Fibroblast of lung (primary cell): ENCODE data around the gene VIPR2. TPM values are rescaled to one million over a fixed set of nuclear protein-coding genes. Genes with fewer than 3 reads are reported as not detected.

ENCODE experiments used
- DNase-seq, 2 donors: peaks; one replicate each; pipeline versions ENCODE4 v3.0.0 to v3.0.0-alpha.2; 2010; ENCODE audit warnings: low read depth in 2 of 2
- H2AFZ ChIP-seq: 2 replicates; pipeline ENCODE4 v1.5.1; 2012; ENCODE audit warnings: low read length, control low read depth, inconsistent platforms
- H3K27ac ChIP-seq: 2 replicates; pipeline ENCODE4 v1.5.1; 2011; ENCODE audit warnings: low read length, control low read depth; ENCODE audit not compliant: insufficient read depth
- H3K27me3 ChIP-seq: 2 replicates; pipeline ENCODE4 v1.5.1; 2011; ENCODE audit warnings: mild to moderate bottlenecking, low read length; ENCODE audit not compliant: control insufficient read depth, insufficient read depth
- H3K36me3 ChIP-seq: 2 replicates; pipeline ENCODE4 v1.5.1; 2011; ENCODE audit warnings: low read length; ENCODE audit not compliant: control insufficient read depth, insufficient read depth
- H3K4me1 ChIP-seq: 2 replicates; pipeline ENCODE4 v1.5.1; 2011; ENCODE audit warnings: low read length; ENCODE audit not compliant: control insufficient read depth, insufficient read depth; ENCODE audit errors: extremely low read depth
- H3K4me2 ChIP-seq: 2 replicates; pipeline ENCODE4 v1.5.1; 2011; ENCODE audit warnings: low read length, control low read depth; ENCODE audit not compliant: insufficient read depth; ENCODE audit errors: extremely low read depth
- H3K4me3 ChIP-seq, 4 experiments: fragments of 200-600 bp in 1 of 4; sonication (generic) in 1 of 4; replicated peaks in 1 of 4; 2 replicates each; pipeline ENCODE4 v1.5.1; 2011 to 2016; ENCODE audit warnings: low read length in 4 of 4, low read depth in 3 of 4, mild to moderate bottlenecking in 3 of 4, control low read depth in 2 of 4, inconsistent platforms in 1 of 4, mixed read lengths in 1 of 4; ENCODE audit not compliant: insufficient read depth in 1 of 4; ENCODE audit errors: control extremely low read depth in 1 of 4
- H3K79me2 ChIP-seq: 2 replicates; pipeline ENCODE4 v1.5.1; 2012; ENCODE audit warnings: mild to moderate bottlenecking, low read length, inconsistent platforms; ENCODE audit not compliant: control insufficient read depth, insufficient read depth
- H3K9ac ChIP-seq: 2 replicates; pipeline ENCODE4 v1.5.1; 2011; ENCODE audit warnings: mild to moderate bottlenecking, low read length, control low read depth; ENCODE audit not compliant: insufficient read depth
- H3K9me3 ChIP-seq: 2 replicates; pipeline ENCODE4 v1.5.1; 2012; ENCODE audit warnings: low read depth, low read length; ENCODE audit not compliant: control insufficient read depth, insufficient read depth
- H4K20me1 ChIP-seq: 2 replicates; pipeline ENCODE4 v1.5.1; 2011; ENCODE audit warnings: low read length; ENCODE audit not compliant: control insufficient read depth, insufficient read depth; ENCODE audit errors: extremely low read depth
- CTCF ChIP-seq, 2 donors: IDR thresholded peaks in 1 of 2; conservative IDR thresholded peaks in 1 of 2; 1 replicate in 1 of 2; 2 replicates in 1 of 2; pipeline ENCODE4 v1.5.1; 2011 to 2012; ENCODE audit warnings: low read length in 2 of 2, control low read depth in 1 of 2, inconsistent platforms in 1 of 2, low read depth in 1 of 2, mild to moderate bottlenecking in 1 of 2
- EZH2 ChIP-seq: IDR thresholded peaks from 2 replicates; pipeline ENCODE4 v1.5.1; 2012; ENCODE audit warnings: low read length, control low read depth, mild to moderate bottlenecking; ENCODE audit errors: missing control alignments
- polyA plus RNA-seq, 2 donors: library from polyadenylated mRNA; depleted of rRNA in 1 of 2; stranded (reverse) in 1 of 2; unstranded in 1 of 2; fragments of >200 nt; gene quantifications; 2 replicates each; pipeline ENCODE4 v1.2.1, GENCODE V29; 2011 to 2012; ENCODE audit warnings: missing spikeins in 1 of 2
- total RNA-seq: library from RNA; depleted of rRNA; stranded (reverse); fragments of >200 nt; gene quantifications from 2 replicates; pipeline ENCODE4 v1.2.1, GENCODE V29; 2014

Gene VIPR2
- total and polyA plus RNA-seq, 2 donors (not counting 1 experiment from before 2014, with no cell fraction given) = not detected

- Histone ChIP-seq H3K9ac (no peak overlapping the region), H3K9me3 (no peaks in the 10 kb centered on the region), H3K4me1 (no peaks in the 10 kb centered on the region), H2AFZ (no peak overlapping the region), H3K4me3 (no peak overlapping the region), H4K20me1 (no peaks in the 10 kb centered on the region), H3K36me3 (no peaks in the 10 kb centered on the region), H3K27me3 (no peaks in the 10 kb centered on the region), H3K4me2 (no peak overlapping the region), H3K79me2 (no peaks in the 10 kb centered on the region), H3K27ac (no peak overlapping the region)
- TF ChIP-seq EZH2 (no peak), CTCF (conservative IDR thresholded peaks at IDR 0.05 in 1 of 2, IDR thresholded peaks at IDR 0.05 in 1 of 2; ENCODE audit: low read depth in 1 of 2, low read length in 2 of 2) (no peak)
- DNase-seq = no peak
These were observed 56.4 kb downstream of the VIPR2 start for GRCh38 chr7:159088016-159088865.

GRCh38 chr7:159086301-159086925 is 58.3 kb downstream of the VIPR2 start:
- Histone ChIP-seq H3K9me3 (no peaks in the 10 kb centered on the region), H4K20me1 (no peaks in the 10 kb centered on the region), H2AFZ (no peak overlapping the region), H3K36me3 (no peaks in the 10 kb centered on the region), H3K27ac (no peak overlapping the region), H3K9ac (no peak overlapping the region), H3K4me2 (no peak overlapping the region), H3K27me3 (no peaks in the 10 kb centered on the region), H3K79me2 (no peaks in the 10 kb centered on the region), H3K4me3 (no peak overlapping the region), H3K4me1 (no peaks in the 10 kb centered on the region)
- DNase-seq = no peak
- TF ChIP-seq EZH2 = no peak
- TF ChIP-seq CTCF (conservative IDR thresholded peaks at IDR 0.05 in 1 of 2, IDR thresholded peaks at IDR 0.05 in 1 of 2; ENCODE audit: low read depth in 1 of 2, low read length in 2 of 2) = no peak

- no peak overlapping the region for H3K4me2 ChIP-seq
- H3K4me1 ChIP-seq = no peaks in the 10 kb centered on the region
- no peak overlapping the region for H3K27ac ChIP-seq
- H3K79me2 ChIP-seq = no peaks in the 10 kb centered on the region
- H4K20me1 ChIP-seq = no peaks in the 10 kb centered on the region
- no peak for DNase-seq
- H3K9me3 ChIP-seq = no peaks in the 10 kb centered on the region
- no peaks in the 10 kb centered on the region for H3K27me3 ChIP-seq
- H2AFZ ChIP-seq = no peak overlapping the region
- H3K36me3 ChIP-seq = no peaks in the 10 kb centered on the region
- H3K9ac ChIP-seq = no peak overlapping the region
- no peak for TF ChIP-seq EZH2
- no peak for TF ChIP-seq CTCF (conservative IDR thresholded peaks at IDR 0.05 in 1 of 2, IDR thresholded peaks at IDR 0.05 in 1 of 2; ENCODE audit: low read depth in 1 of 2, low read length in 2 of 2)
- H3K4me3 ChIP-seq = no peak overlapping the region
These were observed 60.4 kb downstream of the VIPR2 start for GRCh38 chr7:159084069-159084801.
